Pancreas (tissue), 10 donors: ENCODE results near the gene TYRO3. TPM values are rescaled to one million over a fixed set of nuclear protein-coding genes. Genes with fewer than 3 reads are reported as not detected.

ENCODE experiments used
- ATAC-seq, 4 donors: fragments of 200-7000 bp; cut with Tn5 transposase; one replicate each; pipeline versions ENCODE4 v1.8.0 to v1.9.1; 2020; ENCODE audit warnings: mild to moderate bottlenecking in 4 of 4, moderate library complexity in 4 of 4
- DNase-seq, 6 donors: peaks; one replicate each; pipeline ENCODE4 v3.0.0-alpha.2; 2020
- FAIRE-seq: peaks from 2 replicates; lab custom pipeline; 2012; peaks lifted over from hg19 to GRCh38; lab: Jason Lieb, UNC
- H3K27ac ChIP-seq, 4 donors: fragments of 200-600 bp; sonication (generic); 1 replicate in 3 of 4; 2 replicates in 1 of 4; pipeline versions ENCODE4 v1.5.0 to v1.8.0; 2020
- H3K27me3 ChIP-seq, 4 donors: fragments of 200-600 bp; one replicate each; pipeline ENCODE4 v1.8.0; 2021
- H3K36me3 ChIP-seq, 3 donors: fragments of 200-600 bp; sonication (generic) in 1 of 3; one replicate each; pipeline versions ENCODE4 v1.5.0 to v1.8.0; 2020 to 2021
- H3K4me1 ChIP-seq, 3 donors: fragments of 200-600 bp; one replicate each; pipeline ENCODE4 v1.8.0; 2021
- H3K4me3 ChIP-seq, 4 donors: fragments of 200-600 bp; sonication (generic) in 2 of 4; one replicate each; pipeline versions ENCODE4 v1.5.0 to v1.8.0; 2020 to 2021
- H3K9me3 ChIP-seq, 4 donors: fragments of 200-600 bp; one replicate each; pipeline ENCODE4 v1.8.0; 2021
- WGBS, 2 donors: extraction: QIAGEN DNeasy Blood & Tissue Kit; methylation state at CpG; one replicate each; pipeline ENCODE4 v1.1.7; 2013; 5-methylcytosine and 5-hydroxymethylcytosine counted together
- intact Hi-C, 3 donors: fragments of 100-400 bp; cut with DNase I; formaldehyde crosslinking; loops; one replicate each; pipeline versions ENCODE4 v1.11.1 to v1.14.2; 2022
- polyA plus RNA-seq, 2 donors: library from polyadenylated mRNA; stranded (reverse); fragments of 200-250 nt; gene quantifications; one replicate each; pipeline ENCODE4 v1.2.3, GENCODE V29; 2013
- total RNA-seq, 6 donors: library from RNA; stranded (reverse); fragmentation: NEBNext Ultra II Directional in 4 of 6; extraction: Animal tissue kit (Norgen Biotek cat#: 25700) in 4 of 6; gene quantifications; one replicate each; pipeline versions ENCODE4 v1.2.1 to v1.2.4, GENCODE V29; 2021 to 2023
- TF ChIP-seq, protein P1 (sequence below), 4 donors: fragments of 200-600 bp; sonication (generic) in 3 of 4; IDR thresholded peaks; one replicate each; pipeline versions ENCODE4 v1.5.0 to v1.8.0; 2021; ENCODE audit warnings: antibody characterized with exemption in 4 of 4
- donor health status: healthy with polysubstance abuse.
- donor health status: DM: no; HTN: no; CAD: no; lungs with moderate emphysema.
- donor health status: DM: no; HTN: no; CAD: no.
- donor health status: control.
- donor health status: control.
- donor health status: Bipolar disorder and iron deficiency.
- donor health status: DM: yes; HTN: yes; CAD: no.
- donor health status: DM: no; HTN: no; CAD: no.
- donor health status: DM: no; HTN: no; CAD: no.
- donor health status: DM: yes; HTN: yes; CAD: no.

The TYRO3 gene
- total and polyA plus RNA-seq, 8 donors = 7.3 to 14.4 (median 9.9) TPM

DNA sequence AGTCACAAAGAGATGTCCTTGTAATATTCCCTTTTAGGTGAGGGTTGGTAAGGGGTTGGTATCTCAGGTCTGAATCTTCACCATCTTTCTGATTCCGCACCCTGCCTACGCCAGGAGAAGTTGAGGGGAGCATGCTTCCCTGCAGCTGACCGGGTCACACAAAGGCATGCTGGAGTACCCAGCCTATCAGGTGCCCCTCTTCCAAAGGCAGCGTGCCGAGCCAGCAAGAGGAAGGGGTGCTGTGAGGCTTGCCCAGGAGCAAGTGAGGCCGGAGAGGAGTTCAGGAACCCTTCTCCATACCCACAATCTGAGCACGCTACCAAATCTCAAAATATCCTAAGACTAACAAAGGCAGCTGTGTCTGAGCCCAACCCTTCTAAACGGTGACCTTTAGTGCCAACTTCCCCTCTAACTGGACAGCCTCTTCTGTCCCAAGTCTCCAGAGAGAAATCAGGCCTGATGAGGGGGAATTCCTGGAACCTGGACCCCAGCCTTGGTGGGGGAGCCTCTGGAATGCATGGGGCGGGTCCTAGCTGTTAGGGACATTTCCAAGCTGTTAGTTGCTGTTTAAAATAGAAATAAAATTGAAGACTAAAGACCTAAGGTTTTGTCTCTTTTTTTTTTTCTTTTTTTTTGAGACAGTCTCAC lies 19.8 kb downstream of the TYRO3 start:
- no peaks in the 10 kb centered on the region for H3K27me3 ChIP-seq
- DNase-seq (peak in 1 of 6 donors; percentile 58), ATAC-seq (peak in 1 of 4 donors; percentile 9), FAIRE-seq (no peak)
- TF ChIP-seq, protein P1, sequence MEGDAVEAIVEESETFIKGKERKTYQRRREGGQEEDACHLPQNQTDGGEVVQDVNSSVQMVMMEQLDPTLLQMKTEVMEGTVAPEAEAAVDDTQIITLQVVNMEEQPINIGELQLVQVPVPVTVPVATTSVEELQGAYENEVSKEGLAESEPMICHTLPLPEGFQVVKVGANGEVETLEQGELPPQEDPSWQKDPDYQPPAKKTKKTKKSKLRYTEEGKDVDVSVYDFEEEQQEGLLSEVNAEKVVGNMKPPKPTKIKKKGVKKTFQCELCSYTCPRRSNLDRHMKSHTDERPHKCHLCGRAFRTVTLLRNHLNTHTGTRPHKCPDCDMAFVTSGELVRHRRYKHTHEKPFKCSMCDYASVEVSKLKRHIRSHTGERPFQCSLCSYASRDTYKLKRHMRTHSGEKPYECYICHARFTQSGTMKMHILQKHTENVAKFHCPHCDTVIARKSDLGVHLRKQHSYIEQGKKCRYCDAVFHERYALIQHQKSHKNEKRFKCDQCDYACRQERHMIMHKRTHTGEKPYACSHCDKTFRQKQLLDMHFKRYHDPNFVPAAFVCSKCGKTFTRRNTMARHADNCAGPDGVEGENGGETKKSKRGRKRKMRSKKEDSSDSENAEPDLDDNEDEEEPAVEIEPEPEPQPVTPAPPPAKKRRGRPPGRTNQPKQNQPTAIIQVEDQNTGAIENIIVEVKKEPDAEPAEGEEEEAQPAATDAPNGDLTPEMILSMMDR (IDR thresholded peaks at IDR 0.05) = no peak
- no peak overlapping the region for H3K4me3 ChIP-seq
- WGBS, 2 donors = 78 to 82% methylated on average over 9 of the region's 9 CpGs
- no peaks in the 10 kb centered on the region for H3K36me3 ChIP-seq
- no peak overlapping the region for H3K27ac ChIP-seq
- intact Hi-C loops = no loop called here
- H3K9me3 ChIP-seq = no peaks in the 10 kb centered on the region
- H3K4me1 ChIP-seq = no peaks in the 10 kb centered on the region

GRCh38 chr15:41581110-41581509 lies 22.1 kb downstream of the TYRO3 start:
- TF ChIP-seq, protein P1 (IDR thresholded peaks at IDR 0.05) = no peak
- Histone ChIP-seq H3K4me1 (peaks cover 0 to 6% (median 0%) of the 10 kb centered on the region in 3 donors), H3K4me3 (no peak overlapping the region), H3K27me3 (no peaks in the 10 kb centered on the region), H3K9me3 (no peaks in the 10 kb centered on the region), H3K27ac (no peak overlapping the region), H3K36me3 (no peaks in the 10 kb centered on the region)
- FAIRE-seq = no peak
- DNase-seq = no peak
- no peak for ATAC-seq
- intact Hi-C loops = no loop called here
- 40% methylated on average over 2 of the region's 2 CpGs for WGBS, 2 donors

DNA sequence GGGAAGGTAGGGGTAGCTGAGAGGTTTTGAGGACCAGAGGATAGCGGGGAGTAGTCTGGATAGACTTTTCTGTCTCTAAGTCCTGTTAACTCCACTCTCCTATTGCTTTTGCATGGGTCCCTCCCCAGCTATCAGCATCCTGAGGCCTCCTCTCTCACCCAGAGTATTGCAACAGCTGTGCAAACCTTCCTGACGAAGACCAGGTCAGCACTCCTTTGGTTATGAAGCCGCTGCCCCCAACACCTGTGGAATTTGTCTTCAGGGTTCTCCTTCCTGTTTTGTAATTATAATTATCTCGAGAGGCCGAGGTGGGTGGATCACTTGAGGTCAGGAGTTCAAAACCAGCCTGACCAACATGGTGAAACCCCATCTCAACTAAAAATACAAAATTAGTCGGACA lies 24.8 kb downstream of the TYRO3 start:
- intact Hi-C loops = no loop called here
- ATAC-seq (no peak), FAIRE-seq (no peak), DNase-seq (no peak)
- H3K27ac ChIP-seq = no peak overlapping the region
- 52 to 57% methylated on average over 6 of the region's 6 CpGs for WGBS, 2 donors
- H3K9me3 ChIP-seq = no peaks in the 10 kb centered on the region
- peaks cover 0 to 6% (median 0%) of the 10 kb centered on the region in 3 donors for H3K4me1 ChIP-seq
- no peak overlapping the region for H3K4me3 ChIP-seq
- H3K36me3 ChIP-seq = no peaks in the 10 kb centered on the region
- no peaks in the 10 kb centered on the region for H3K27me3 ChIP-seq
- TF ChIP-seq, protein P1 (IDR thresholded peaks at IDR 0.05) = no peak

DNA sequence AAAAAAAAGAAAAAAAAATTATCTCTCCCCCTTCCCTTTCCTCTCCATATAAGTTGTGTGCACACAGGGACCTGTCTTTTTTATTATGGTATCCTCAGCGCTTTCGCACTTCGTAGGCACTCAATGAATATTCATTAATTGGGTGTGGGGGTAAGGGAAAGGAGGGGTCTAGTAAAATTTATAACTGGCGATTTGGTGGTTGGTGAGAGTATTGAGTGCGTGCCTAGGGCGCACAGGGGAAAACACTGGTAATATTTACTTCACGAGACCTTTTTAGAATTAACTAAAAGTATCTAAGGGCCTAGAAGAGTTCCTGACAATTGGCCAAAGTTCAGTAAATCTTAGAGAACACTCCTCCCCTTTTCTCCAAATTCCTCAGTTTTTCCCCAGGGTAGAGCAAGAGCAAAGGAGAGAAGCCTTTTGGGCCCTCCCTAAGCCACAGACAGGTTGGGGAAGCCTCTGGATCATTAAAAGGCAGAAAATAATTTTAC lies 25.7 kb downstream of the TYRO3 start:
- H3K4me3 ChIP-seq = peak overlapping the region in 3 of 4 donors; percentile 22 to 46 (median 45)

More for the DNA sequence above, 25.7 kb downstream of the TYRO3 start:
- H3K27ac ChIP-seq = peak overlapping the region; percentile 66 to 75 (median 67)
- no peaks in the 10 kb centered on the region for H3K27me3 ChIP-seq
- TF ChIP-seq, protein P1 (IDR thresholded peaks at IDR 0.05) = no peak
- no peak for DNase-seq
- intact Hi-C loops = no loop called here
- H3K4me1 ChIP-seq = peaks cover 0 to 6% (median 0%) of the 10 kb centered on the region in 3 donors
- no peaks in the 10 kb centered on the region for H3K36me3 ChIP-seq
- no peak for ATAC-seq
- no peak for FAIRE-seq
- no peaks in the 10 kb centered on the region for H3K9me3 ChIP-seq
- 88 to 91% methylated on average over 7 of the region's 7 CpGs for WGBS, 2 donors
